Stimulated activated CD4-positive, alpha-beta T cell treated with anti-CD3 and anti-CD28 coated beads, Interleukin-1b, Interleukin-23, amount 100 ng/mL, for 1 hour (primary cell): Measurements from ENCODE around the gene DOCK1.

Source experiments
- DNase-seq, 2 donors: peaks; one replicate each; pipeline ENCODE4 v3.0.0-alpha.2; 2020; ENCODE audit warnings: low read depth in 2 of 2

Gene DOCK1

GRCh38 chr10:127398140-127398970 is 493.1 kb downstream of the DOCK1 start:
- DNase-seq, result no peak

- DNase-seq, result no peak
Observed at GRCh38 chr10:127398971-127399365, 493.7 kb downstream of the DOCK1 start.

- no peak for DNase-seq
Observed at GRCh38 chr10:127399668-127400067, 494.4 kb downstream of the DOCK1 start.

- DNase-seq, result no peak
Observed at GRCh38 chr10:127400216-127400615, 495.0 kb downstream of the DOCK1 start.

GRCh38 chr10:127402596-127403409 is 497.6 kb downstream of the DOCK1 start:
- DNase-seq, result no peak

GRCh38 chr10:127405221-127405620 is 500.0 kb downstream of the DOCK1 start:
- DNase-seq, result no peak

GRCh38 chr10:127406018-127406550 is 500.9 kb downstream of the DOCK1 start:
- DNase-seq, result no peak

- no peak for DNase-seq
Observed at GRCh38 chr10:127407551-127407950, 502.3 kb downstream of the DOCK1 start.

- no peak for DNase-seq
Observed at GRCh38 chr10:127408112-127408710, 503.0 kb downstream of the DOCK1 start.

- no peak for DNase-seq
Observed at GRCh38 chr10:127408733-127409132, 503.5 kb downstream of the DOCK1 start.

- DNase-seq, result no peak
Observed at GRCh38 chr10:127410030-127410429, 504.8 kb downstream of the DOCK1 start.

- no peak for DNase-seq
Observed at GRCh38 chr10:127411062-127411461, 505.8 kb downstream of the DOCK1 start.

GRCh38 chr10:127413326-127413725 is 508.1 kb downstream of the DOCK1 start:
- no peak for DNase-seq

GRCh38 chr10:127414024-127414423 is 508.8 kb downstream of the DOCK1 start:
- DNase-seq, result no peak

- DNase-seq, result no peak
Observed at GRCh38 chr10:127415116-127415515, 509.9 kb downstream of the DOCK1 start.

GRCh38 chr10:127415901-127416581 is 510.8 kb downstream of the DOCK1 start:
- no peak for DNase-seq

GRCh38 chr10:127417031-127417430 is 511.8 kb downstream of the DOCK1 start:
- DNase-seq, result no peak

GRCh38 chr10:127417686-127418401 is 512.6 kb downstream of the DOCK1 start:
- DNase-seq, result no peak

GRCh38 chr10:127418536-127419168 is 513.4 kb downstream of the DOCK1 start:
- DNase-seq, result no peak

GRCh38 chr10:127420138-127420684 is 515.0 kb downstream of the DOCK1 start:
- DNase-seq, result no peak
